HepG2 (cell line): Measurements from ENCODE around the gene CA4. TPM values are rescaled to one million over a fixed set of nuclear protein-coding genes. Genes with fewer than 3 reads are reported as not detected.
"Not testable (repeated sequence)": the region's sequence is repeated elsewhere in the genome, so short reads cannot be mapped to it uniquely, and the experiment has no call there.

Experiments
- ATAC-seq: fragments of 200-7000 bp; cut with Tn5 transposase; 3 replicates; pipeline ENCODE4 v1.9.1; 2020; ENCODE audit warnings: mild to moderate bottlenecking, moderate library complexity
- BruUV-seq: library from RNA; stranded (reverse); fragments of 400-500 nt; replicated peaks from 2 replicates; lab custom pipeline; 2021; lab: Mats Ljungman, UMichigan
- CTCF ChIA-PET: fragments of 300-600 bp; formaldehyde crosslinking; extraction: SDS; loops from one replicate; lab custom pipeline; 2021; ENCODE audit warnings: low total read pairs, inconsistent platforms, low intra/inter-chr PET ratio; lab: Yijun Ruan, JAX
- POLR2A ChIA-PET: fragments of 350-600 bp; sonication (Branson Sonifier 250); formaldehyde crosslinking; loops from one replicate; lab custom pipeline; 2020; ENCODE audit warnings: antibody characterized with exemption, inconsistent platforms; lab: Yijun Ruan, JAX
- DNase-seq: peaks from one replicate; pipeline ENCODE4 v3.0.0-alpha.2; 2015; ENCODE audit warnings: low spot score
- FAIRE-seq: peaks from 3 replicates; lab custom pipeline; 2011; peaks lifted over from hg19 to GRCh38; lab: Jason Lieb, UNC
- H2AFZ ChIP-seq: one replicate; pipeline ENCODE4 v1.6.1; 2011; ENCODE audit warnings: low read length, inconsistent platforms
- H3K27ac ChIP-seq: fragments of 300-600 bp; 3 replicates; pipeline ENCODE4 v1.8.0; 2011; ENCODE audit warnings: mixed run types, mild to moderate bottlenecking, mixed read lengths, low read length, inconsistent platforms; ENCODE audit not compliant: insufficient read depth; ENCODE audit errors: extremely low read length
- H3K27me3 ChIP-seq, 2 experiments: fragments of 200-600 bp in 1 of 2; 2 replicates in 1 of 2; 3 replicates in 1 of 2; pipeline versions ENCODE4 v1.6.0 to v1.8.0; 2011; ENCODE audit warnings: low read length in 2 of 2, mild to moderate bottlenecking in 2 of 2, moderate library complexity in 2 of 2, inconsistent platforms in 1 of 2; ENCODE audit not compliant: insufficient read depth in 2 of 2, control insufficient read depth in 1 of 2
- H3K36me3 ChIP-seq, 2 experiments: fragments of 200-600 bp in 1 of 2; replicated peaks in 1 of 2; 2 replicates in 1 of 2; 3 replicates in 1 of 2; pipeline versions ENCODE4 v1.5.1 to v1.8.0; 2011; ENCODE audit warnings: low read length in 2 of 2, inconsistent platforms in 1 of 2; ENCODE audit not compliant: insufficient read depth in 2 of 2, control insufficient read depth in 1 of 2
- H3K4me1 ChIP-seq: 2 replicates; pipeline ENCODE4 v1.5.1; 2012; ENCODE audit warnings: low read length, inconsistent platforms; ENCODE audit not compliant: insufficient read depth
- H3K4me2 ChIP-seq: 2 replicates; pipeline ENCODE4 v1.6.0; 2011; ENCODE audit warnings: low read depth, low read length, inconsistent platforms
- H3K4me3 ChIP-seq, 3 experiments: fragments of 200-600 bp in 1 of 3; sonication (generic), shearing (Covaris generic) in 1 of 3; replicated peaks in 1 of 3; 2 replicates each; pipeline ENCODE4 v1.5.1; 2011 to 2016; ENCODE audit warnings: low read length in 3 of 3, inconsistent platforms in 2 of 3, low read depth in 2 of 3, mild to moderate bottlenecking in 2 of 3, control low read depth in 1 of 3, mixed read lengths in 1 of 3; ENCODE audit not compliant: insufficient read depth in 1 of 3
- H3K79me2 ChIP-seq: one replicate; pipeline ENCODE4 v1.6.1; 2011; ENCODE audit warnings: low read length, inconsistent platforms; ENCODE audit not compliant: insufficient read depth
- H3K9ac ChIP-seq: 2 replicates; pipeline ENCODE4 v1.6.0; 2011; ENCODE audit warnings: mild to moderate bottlenecking, low read depth, low read length, inconsistent platforms; ENCODE audit not compliant: insufficient read depth
- H3K9me3 ChIP-seq: 2 replicates; pipeline ENCODE4 v1.5.1; 2012; ENCODE audit warnings: mild to moderate bottlenecking, low read length
- H4K20me1 ChIP-seq: 2 replicates; pipeline ENCODE4 v1.6.0; 2011; ENCODE audit warnings: inconsistent platforms, mild to moderate bottlenecking, low read length, moderate library complexity; ENCODE audit not compliant: insufficient read depth
- ATM ChIP-seq: fragments of 450-650 bp; IDR thresholded peaks from 2 replicates; pipeline ENCODE4 v1.7.1; 2017; ENCODE audit warnings: mild to moderate bottlenecking, borderline replicate concordance
- GABPB1 ChIP-seq: IDR thresholded peaks from 2 replicates; pipeline ENCODE4 v1.6.1; 2016; ENCODE audit warnings: mild to moderate bottlenecking, missing genetic modification reagents, moderate library complexity, missing compliant biosample characterization
- JUN ChIP-seq: sonication (generic); formaldehyde crosslinking; IDR thresholded peaks from 2 replicates; pipeline ENCODE4 v1.4.0; 2020; ENCODE audit warnings: mild to moderate bottlenecking, missing genetic modification reagents
- SSRP1 ChIP-seq: IDR thresholded peaks from 2 replicates; pipeline ENCODE4 v1.6.1; 2016; ENCODE audit warnings: control low read depth
- U2AF2 ChIP-seq: fragments of 200-400 bp; formaldehyde crosslinking; IDR thresholded peaks from 2 replicates; pipeline ENCODE4 v1.6.1; 2017; ENCODE audit warnings: low read depth, mild to moderate bottlenecking, low read length
- ZMYM3 ChIP-seq: sonication (generic); formaldehyde crosslinking; IDR thresholded peaks from 2 replicates; pipeline ENCODE4 v1.5.1; 2020; ENCODE audit warnings: mild to moderate bottlenecking, missing genetic modification reagents
- WGBS: methylation state at CpG from one replicate; pipeline ENCODE4 v1.1.6; 2017; ENCODE audit warnings: low lambda C conversion rate; 5-methylcytosine and 5-hydroxymethylcytosine counted together
- in situ Hi-C: cut with HindIII; loops from 2 replicates; pipeline ENCODE4 v1.10.0; 2017; ENCODE audit warnings: low pct_unique_long_range_greater_than_20kb; ENCODE audit not compliant: extremely low pct_ligation_motif_present
- intact Hi-C: fragments of 100-400 bp; cut with micrococcal nuclease; formaldehyde crosslinking; loops from one replicate; pipeline ENCODE4 v1.10.0; 2022; ENCODE audit not compliant: unreplicated experiment
- polyA plus RNA-seq, 8 experiments: library from polyadenylated mRNA; depleted of rRNA in 3 of 8; stranded (reverse) in 7 of 8; unstranded in 1 of 8; fragments of >200 nt; fragmentation: Illumina TruSeq in 4 of 8; extraction: Trizol in 4 of 8; gene quantifications; 2 replicates each; pipeline versions ENCODE4 v1.2.1 to v1.2.3, GENCODE V29; 2011 to 2016; ENCODE audit warnings: low read depth in 4 of 8, missing spikeins in 1 of 8, mixed read lengths in 1 of 8; ENCODE audit not compliant: insufficient read depth in 1 of 8
- total RNA-seq, 5 experiments: library from RNA; depleted of rRNA; stranded (reverse); fragments of >200 nt; fragmentation: Illumina TruSeq; extraction: Trizol; gene quantifications; 2 replicates each; pipeline ENCODE4 v1.2.3, GENCODE V29; 2016; ENCODE audit warnings: low read depth in 1 of 5
- TF ChIP-seq, protein P1 (sequence below): sonication (generic); formaldehyde crosslinking; IDR thresholded peaks from 2 replicates; pipeline ENCODE4 v1.4.0; 2020; ENCODE audit warnings: missing genetic modification reagents, borderline replicate concordance

The CA4 gene
- total and polyA plus RNA-seq, 2 of the 13 experiments (the other 11 are each of a cell fraction or from before 2014, with no cell fraction given): not detected

- POLR2A ChIA-PET, H3K4me3 ChIP-seq, H3K27ac ChIP-seq, H3K27me3 ChIP-seq, H3K4me2 ChIP-seq, H3K9me3 ChIP-seq, CTCF ChIA-PET, H3K79me2 ChIP-seq, H3K4me1 ChIP-seq, FAIRE-seq, H3K9ac ChIP-seq, BruUV-seq, intact Hi-C loops, in situ Hi-C loops, H4K20me1 ChIP-seq, H3K36me3 ChIP-seq, H2AFZ ChIP-seq, DNase-seq, ATAC-seq: not testable (repeated sequence)
- WGBS: 0% methylated on average over 1 of the region's 1 CpG
Measured at GRCh38 chr17:60108309-60108708, 41.5 kb upstream of the CA4 start.

- ATAC-seq (no peak), FAIRE-seq (no peak), DNase-seq (no peak)
- ChIA-PET POLR2A (no interaction called here), CTCF (no interaction called here)
- Histone ChIP-seq H3K9ac (no peak overlapping the region), H3K27ac (no peak overlapping the region), H3K36me3 (no peaks in the 10 kb centered on the region), H3K79me2 (no peaks in the 10 kb centered on the region), H3K4me3 (no peak overlapping the region), H3K4me2 (no peak overlapping the region), H3K4me1 (no peaks in the 10 kb centered on the region), H3K27me3 (peaks cover 0 to 9% of the 10 kb centered on the region in 2 experiments; a peak in 3 of 5 replicates), H3K9me3 (no peaks in the 10 kb centered on the region), H4K20me1 (no peaks in the 10 kb centered on the region), H2AFZ (no peak overlapping the region)
- intact Hi-C loops (no loop called here), in situ Hi-C loops (no loop called here)
- WGBS: 11% methylated on average over 4 of the region's 4 CpGs
- BruUV-seq: no TSS peak
- TF ChIP-seq SSRP1 (CRISPR knock-in tag): no peak
Measured at GRCh38 chr17:60108712-60109111, 41.1 kb upstream of the CA4 start.

DNA sequence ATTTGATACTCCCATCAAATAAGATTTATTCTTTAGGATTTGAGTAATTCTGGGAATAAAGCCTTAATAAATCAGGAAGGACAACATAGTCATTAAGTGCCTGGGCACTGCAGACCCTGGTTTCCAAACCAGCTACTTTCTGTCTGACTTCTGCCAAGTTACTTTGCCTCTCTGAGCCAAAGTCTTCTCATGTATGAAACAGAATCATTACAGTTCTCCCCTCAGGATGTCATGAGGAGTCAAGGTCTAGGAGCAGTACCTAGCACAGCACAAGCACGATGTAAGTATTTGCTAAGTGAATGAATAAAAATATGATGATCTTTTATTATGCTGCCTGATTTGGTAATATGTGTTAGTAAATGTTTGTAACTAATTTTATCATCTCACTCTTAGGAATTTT, 40.6 kb upstream of the CA4 start:
- H2AFZ ChIP-seq: no peak overlapping the region
- FAIRE-seq: no peak

More for the DNA sequence above, 40.6 kb upstream of the CA4 start:
- intact Hi-C loops: no loop called here
- TF ChIP-seq ZMYM3 (CRISPR knock-in tag) (no peak), GABPB1 (CRISPR knock-in tag) (no peak), U2AF2 (no peak), ATM (no peak), JUN (CRISPR knock-in tag) (no peak)
- TF ChIP-seq, protein P1, sequence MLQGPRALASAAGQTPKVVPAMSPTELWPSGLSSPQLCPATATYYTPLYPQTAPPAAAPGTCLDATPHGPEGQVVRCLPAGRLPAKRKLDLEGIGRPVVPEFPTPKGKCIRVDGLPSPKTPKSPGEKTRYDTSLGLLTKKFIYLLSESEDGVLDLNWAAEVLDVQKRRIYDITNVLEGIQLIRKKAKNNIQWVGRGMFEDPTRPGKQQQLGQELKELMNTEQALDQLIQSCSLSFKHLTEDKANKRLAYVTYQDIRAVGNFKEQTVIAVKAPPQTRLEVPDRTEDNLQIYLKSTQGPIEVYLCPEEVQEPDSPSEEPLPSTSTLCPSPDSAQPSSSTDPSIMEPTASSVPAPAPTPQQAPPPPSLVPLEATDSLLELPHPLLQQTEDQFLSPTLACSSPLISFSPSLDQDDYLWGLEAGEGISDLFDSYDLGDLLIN: no peak
- no peak overlapping the region for H3K4me3 ChIP-seq
- in situ Hi-C loops: no loop called here
- H3K27ac ChIP-seq: no peak overlapping the region
- H3K27me3 ChIP-seq: peaks cover 0 to 9% of the 10 kb centered on the region in 2 experiments; a peak in 3 of 5 replicates
- no TSS peak for BruUV-seq
- CTCF ChIA-PET: no interaction called here
- 0% methylated on average over 1 of the region's 1 CpG for WGBS
- no peaks in the 10 kb centered on the region for H3K9me3 ChIP-seq
- H4K20me1 ChIP-seq: no peaks in the 10 kb centered on the region
- no peak overlapping the region for H3K4me2 ChIP-seq
- POLR2A ChIA-PET: no interaction called here
- H3K9ac ChIP-seq: no peak overlapping the region
- ATAC-seq (no peak), DNase-seq (no peak)
- H3K79me2 ChIP-seq: no peaks in the 10 kb centered on the region
- H3K36me3 ChIP-seq: no peaks in the 10 kb centered on the region
- no peaks in the 10 kb centered on the region for H3K4me1 ChIP-seq
